ENCODE measurements around the gene NHLRC2.

Gene NHLRC2

DNA sequence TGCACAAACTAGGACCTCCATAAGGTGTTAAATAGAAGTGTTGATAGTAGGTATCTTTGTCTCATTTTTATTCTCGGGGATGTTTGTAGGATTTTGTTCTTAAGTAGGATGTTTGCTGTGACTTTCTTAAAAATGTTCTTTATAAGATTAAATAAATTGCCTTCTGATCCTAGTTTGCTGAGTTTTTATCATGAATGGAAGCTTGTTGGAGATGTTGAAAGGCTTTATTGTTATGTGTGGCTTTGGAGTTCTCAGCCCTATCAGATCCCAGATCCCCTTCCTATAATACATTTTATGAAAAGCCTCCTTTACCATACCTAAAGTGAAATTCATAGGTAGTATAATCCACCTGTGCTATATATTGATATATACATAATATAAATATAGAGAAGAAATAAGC, 40.1 kb downstream of the NHLRC2 start:
- no peak overlapping the region for H3K4me3 Mint-ChIP-seq
- H3K4me1 Mint-ChIP-seq: no peaks in the 10 kb centered on the region
- no peaks in the 10 kb centered on the region for H3K27me3 Mint-ChIP-seq (ENCODE audit: low read depth)
- H3K9me3 Mint-ChIP-seq: peaks cover 4% of the 10 kb centered on the region
- peaks cover 50% of the 10 kb centered on the region for H3K36me3 Mint-ChIP-seq (ENCODE audit: low read depth)
- TF ChIP-seq, protein P1, sequence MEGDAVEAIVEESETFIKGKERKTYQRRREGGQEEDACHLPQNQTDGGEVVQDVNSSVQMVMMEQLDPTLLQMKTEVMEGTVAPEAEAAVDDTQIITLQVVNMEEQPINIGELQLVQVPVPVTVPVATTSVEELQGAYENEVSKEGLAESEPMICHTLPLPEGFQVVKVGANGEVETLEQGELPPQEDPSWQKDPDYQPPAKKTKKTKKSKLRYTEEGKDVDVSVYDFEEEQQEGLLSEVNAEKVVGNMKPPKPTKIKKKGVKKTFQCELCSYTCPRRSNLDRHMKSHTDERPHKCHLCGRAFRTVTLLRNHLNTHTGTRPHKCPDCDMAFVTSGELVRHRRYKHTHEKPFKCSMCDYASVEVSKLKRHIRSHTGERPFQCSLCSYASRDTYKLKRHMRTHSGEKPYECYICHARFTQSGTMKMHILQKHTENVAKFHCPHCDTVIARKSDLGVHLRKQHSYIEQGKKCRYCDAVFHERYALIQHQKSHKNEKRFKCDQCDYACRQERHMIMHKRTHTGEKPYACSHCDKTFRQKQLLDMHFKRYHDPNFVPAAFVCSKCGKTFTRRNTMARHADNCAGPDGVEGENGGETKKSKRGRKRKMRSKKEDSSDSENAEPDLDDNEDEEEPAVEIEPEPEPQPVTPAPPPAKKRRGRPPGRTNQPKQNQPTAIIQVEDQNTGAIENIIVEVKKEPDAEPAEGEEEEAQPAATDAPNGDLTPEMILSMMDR (IDR thresholded peaks at IDR 0.05; ENCODE audit: unreplicated experiment in 3 of 3): no peak
- no peak overlapping the region for H3K27ac Mint-ChIP-seq

DNA sequence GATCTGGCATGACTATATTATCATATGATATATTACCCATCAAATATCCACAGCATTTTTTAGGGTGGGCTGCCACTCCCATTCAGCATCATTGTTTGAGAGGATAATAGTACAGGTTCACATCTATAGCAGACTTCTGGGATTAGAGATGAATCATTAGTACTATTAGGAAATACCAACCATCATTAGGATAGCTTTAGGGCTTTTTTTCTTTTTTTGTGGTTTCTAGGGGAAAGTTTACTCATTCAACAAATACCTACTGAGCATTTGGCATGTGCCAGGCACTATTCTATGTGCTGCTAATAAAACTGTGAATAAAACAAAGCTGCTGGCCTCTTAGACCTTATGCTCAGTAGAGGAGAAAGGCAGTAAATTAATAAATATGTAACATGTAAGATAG, 40.6 kb downstream of the NHLRC2 start:
- Mint-ChIP-seq H3K9me3 (peaks cover 4% of the 10 kb centered on the region), H3K27ac (no peak overlapping the region), H3K27me3 (ENCODE audit: low read depth) (no peaks in the 10 kb centered on the region), H3K36me3 (ENCODE audit: low read depth) (peaks cover 49% of the 10 kb centered on the region), H3K4me1 (no peaks in the 10 kb centered on the region), H3K4me3 (no peak overlapping the region)
- TF ChIP-seq, protein P1 (IDR thresholded peaks at IDR 0.05; ENCODE audit: unreplicated experiment in 3 of 3): no peak

DNA sequence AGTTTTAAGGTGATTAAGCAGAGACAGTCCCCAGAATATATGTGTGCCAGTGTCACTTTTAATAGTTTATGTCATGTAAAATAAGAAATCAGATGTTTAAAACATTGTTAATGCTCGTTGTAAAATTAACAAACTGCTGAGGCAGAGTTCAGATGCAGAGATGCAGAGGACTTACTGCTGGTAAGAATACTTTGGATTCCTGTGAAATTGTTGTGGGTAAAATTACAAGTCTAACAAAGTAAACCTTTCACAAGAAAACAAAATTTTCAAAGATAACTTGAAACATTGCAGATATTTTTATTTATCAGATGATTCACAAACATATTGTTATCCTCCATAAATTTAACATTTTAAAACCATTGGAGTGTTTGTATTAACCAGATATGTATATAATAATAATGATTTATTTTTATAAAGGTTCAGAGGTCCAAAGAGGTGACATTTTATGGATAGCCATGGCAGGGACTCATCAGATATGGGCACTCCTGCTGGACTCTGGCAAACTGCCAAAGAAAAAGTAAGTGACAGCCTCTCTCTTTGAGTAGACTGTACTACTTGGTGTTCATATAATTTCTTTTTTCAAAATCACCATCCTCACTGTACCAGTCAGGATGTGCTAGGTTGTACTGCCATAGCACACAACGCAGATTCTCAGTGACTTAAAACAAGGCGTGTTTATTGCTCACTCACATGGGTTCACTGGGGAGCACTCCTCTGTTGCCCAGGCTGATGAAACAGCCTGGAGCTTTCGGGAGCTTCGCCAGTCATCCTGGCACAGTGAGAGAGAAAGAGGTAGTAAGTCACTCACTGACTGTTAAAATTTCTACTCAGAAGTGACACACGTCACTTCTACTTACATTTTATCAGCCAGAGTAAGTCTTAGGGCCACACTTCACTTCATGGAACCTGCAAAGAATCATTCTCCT, 43.5 kb downstream of the NHLRC2 start:
- Mint-ChIP-seq H3K36me3 (ENCODE audit: low read depth) (peaks cover 44% of the 10 kb centered on the region), H3K9me3 (no peaks in the 10 kb centered on the region), H3K27me3 (ENCODE audit: low read depth) (no peaks in the 10 kb centered on the region), H3K4me1 (no peaks in the 10 kb centered on the region), H3K4me3 (no peak overlapping the region), H3K27ac (no peak overlapping the region)
- TF ChIP-seq, protein P1 (IDR thresholded peaks at IDR 0.05; ENCODE audit: unreplicated experiment in 3 of 3): no peak

DNA sequence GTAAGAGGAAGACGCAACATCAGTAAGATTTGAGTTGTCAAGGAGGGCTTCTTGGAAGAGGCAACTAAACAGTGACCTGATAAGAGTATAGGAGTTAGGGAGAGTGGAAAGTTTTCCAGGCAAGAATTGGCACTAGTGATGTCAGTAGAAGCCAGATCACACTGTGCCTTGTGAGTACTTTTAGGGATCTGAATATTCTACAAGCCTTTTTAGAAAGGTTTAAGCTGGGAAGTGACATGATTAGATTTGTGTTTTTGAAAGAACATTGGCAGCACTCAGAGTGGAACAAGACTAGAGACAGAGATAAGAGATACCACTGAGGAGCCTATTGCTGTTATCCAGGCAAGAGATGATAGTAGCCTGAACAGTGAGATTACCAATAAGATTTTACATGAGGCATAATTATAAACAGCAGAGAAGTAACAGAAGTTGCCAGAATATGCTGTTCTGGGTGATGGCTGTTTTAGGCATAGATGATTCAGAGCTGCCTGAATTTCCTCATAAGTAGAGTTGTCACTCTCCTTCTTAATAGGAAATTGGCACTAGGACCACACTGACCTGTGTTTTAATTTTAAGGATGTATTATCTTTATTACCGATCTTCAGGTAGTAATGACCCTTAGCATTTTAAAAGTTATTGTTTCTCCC, 45.6 kb downstream of the NHLRC2 start:
- Mint-ChIP-seq H3K9me3 (no peaks in the 10 kb centered on the region), H3K36me3 (ENCODE audit: low read depth) (peaks cover 55% of the 10 kb centered on the region), H3K27me3 (ENCODE audit: low read depth) (no peaks in the 10 kb centered on the region), H3K4me3 (no peak overlapping the region), H3K27ac (no peak overlapping the region), H3K4me1 (no peaks in the 10 kb centered on the region)
- TF ChIP-seq, protein P1 (IDR thresholded peaks at IDR 0.05; ENCODE audit: unreplicated experiment in 3 of 3): no peak

DNA sequence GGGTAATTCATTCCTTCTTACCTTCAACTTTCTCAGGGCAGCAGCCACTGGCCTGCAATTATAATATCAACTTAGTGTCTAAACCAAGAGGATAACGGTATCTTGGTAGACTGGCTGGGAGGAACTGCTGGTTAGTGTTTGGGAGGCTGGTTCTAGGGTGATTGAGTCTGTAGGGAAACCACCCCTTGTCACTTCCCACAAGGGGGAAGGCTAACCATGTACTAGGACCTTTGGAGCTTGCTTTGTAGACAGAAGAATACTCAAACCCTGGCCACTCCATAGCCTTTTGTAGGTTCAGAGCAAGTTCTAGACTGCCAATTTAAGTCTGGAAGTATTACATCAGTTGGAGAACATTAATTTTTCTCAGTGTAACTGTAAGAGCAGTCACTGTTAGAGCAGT, 51.3 kb downstream of the NHLRC2 start:
- Mint-ChIP-seq H3K27me3 (ENCODE audit: low read depth) (no peaks in the 10 kb centered on the region), H3K4me3 (no peak overlapping the region), H3K36me3 (ENCODE audit: low read depth) (peaks cover 45% of the 10 kb centered on the region), H3K27ac (no peak overlapping the region), H3K4me1 (no peaks in the 10 kb centered on the region), H3K9me3 (no peaks in the 10 kb centered on the region)
- TF ChIP-seq, protein P1 (IDR thresholded peaks at IDR 0.05; ENCODE audit: unreplicated experiment in 3 of 3): no peak
